PC-9 (cell line): ENCODE measurements around the gene LMAN1L. TPM values are rescaled to one million over a fixed set of nuclear protein-coding genes. Genes with fewer than 3 reads are reported as not detected.

Experiments
- BruUV-seq: library from RNA; stranded (reverse); fragments of 400-500 nt; replicated peaks from 2 replicates; lab custom pipeline; 2021; lab: Mats Ljungman, UMichigan
- CTCF ChIA-PET: fragments of 300-600 bp; sonication (Branson Sonifier 250); formaldehyde crosslinking; loops from one replicate; lab custom pipeline; 2022; ENCODE audit warnings: antibody characterized with exemption; lab: Charles Lee
- POLR2A ChIA-PET: fragments of 300-600 bp; sonication (Branson Sonifier 250); formaldehyde crosslinking; loops from one replicate; lab custom pipeline; 2022; ENCODE audit warnings: antibody characterized with exemption; ENCODE audit not compliant: unreplicated experiment; lab: Charles Lee
- DNase-seq, 2 experiments: peaks; one replicate each; pipeline versions ENCODE4 v3.0.0 to v3.0.0-alpha.2; 2015 to 2022; ENCODE audit warnings: mixed read lengths in 1 of 2
- H2AFZ ChIP-seq: fragments of 200-600 bp; sonication (generic); 2 replicates; pipeline ENCODE4 v1.8.1; 2017; ENCODE audit warnings: antibody characterized with exemption
- H3F3A ChIP-seq: fragments of 200-600 bp; sonication (generic); 2 replicates; pipeline ENCODE4 v1.8.1; 2017; ENCODE audit warnings: antibody characterized with exemption, mild to moderate bottlenecking, low read depth; ENCODE audit not compliant: insufficient read depth
- H3K27ac ChIP-seq: fragments of 200-600 bp; sonication (generic); 2 replicates; pipeline ENCODE4 v1.6.1; 2016; ENCODE audit warnings: mixed run types
- H3K27me3 ChIP-seq: fragments of 200-600 bp; sonication (generic); 2 replicates; pipeline ENCODE4 v1.6.1; 2016; ENCODE audit warnings: low read depth, mixed run types; ENCODE audit not compliant: insufficient read depth
- H3K36me3 ChIP-seq: fragments of 200-600 bp; sonication (generic); 2 replicates; pipeline ENCODE4 v1.6.1; 2016; ENCODE audit warnings: low read depth, mixed run types
- H3K4me1 ChIP-seq: fragments of 200-600 bp; sonication (generic); replicated peaks from 2 replicates; pipeline ENCODE4 v1.6.1; 2016; ENCODE audit warnings: mixed run types; ENCODE audit not compliant: insufficient read depth
- H3K4me2 ChIP-seq: fragments of 200-600 bp; sonication (generic); 2 replicates; pipeline ENCODE4 v1.6.1; 2017; ENCODE audit warnings: mixed run types
- H3K4me3 ChIP-seq: fragments of 200-600 bp; sonication (generic); 2 replicates; pipeline ENCODE4 v1.6.1; 2016; ENCODE audit warnings: mixed run types
- H3K79me2 ChIP-seq: fragments of 200-600 bp; sonication (generic); 2 replicates; pipeline ENCODE4 v1.6.1; 2017; ENCODE audit warnings: low read depth, mixed run types
- H3K9me2 ChIP-seq: fragments of 200-600 bp; sonication (generic); 2 replicates; pipeline ENCODE4 v1.8.1; 2017; ENCODE audit warnings: mild to moderate bottlenecking; ENCODE audit not compliant: insufficient read depth
- H3K9me3 ChIP-seq: fragments of 200-600 bp; sonication (generic); 2 replicates; pipeline ENCODE4 v1.8.1; 2016; ENCODE audit warnings: low read depth; ENCODE audit not compliant: insufficient read depth
- H4K20me1 ChIP-seq: fragments of 200-600 bp; sonication (generic); 2 replicates; pipeline ENCODE4 v1.8.1; 2017; ENCODE audit not compliant: insufficient read depth
- CTCF ChIP-seq: fragments of 200-600 bp; sonication (generic); conservative IDR thresholded peaks from 2 replicates; pipeline ENCODE4 v1.6.1; 2017; ENCODE audit warnings: mixed run types, antibody characterized with exemption, mild to moderate bottlenecking, moderate library complexity
- EZH2 ChIP-seq: fragments of 200-600 bp; sonication (generic); IDR thresholded peaks from 2 replicates; pipeline ENCODE4 v1.8.0; 2017; ENCODE audit warnings: antibody characterized with exemption, low read depth
- intact Hi-C: fragments of 100-400 bp; cut with micrococcal nuclease; formaldehyde crosslinking; loops from one replicate; pipeline ENCODE4 v1.10.0; 2022; ENCODE audit not compliant: unreplicated experiment
- total RNA-seq: library from RNA; stranded (reverse); gene quantifications from 2 replicates; pipeline ENCODE4 v1.2.3, GENCODE V29; 2021

LMAN1L gene
- total RNA-seq, 1 experiment from 2014 or later: not detected

GRCh38 chr15:74788683-74789151 lies 23.9 kb upstream of the LMAN1L start:
- Histone ChIP-seq H3K9me3 (no peaks in the 10 kb centered on the region), H3F3A (no peaks in the 10 kb centered on the region), H3K79me2 (peaks cover 63% of the 10 kb centered on the region), H2AFZ (no peak overlapping the region), H3K36me3 (peaks cover 6% of the 10 kb centered on the region), H4K20me1 (peaks cover 54% of the 10 kb centered on the region), H3K4me2 (0 out of 2 replicates have a peak overlapping the region, but pooled peaks have one; percentile 5), H3K27me3 (no peaks in the 10 kb centered on the region), H3K4me3 (no peak overlapping the region), H3K4me1 (peaks cover 18% of the 10 kb centered on the region), H3K9me2 (no peaks in the 10 kb centered on the region), H3K27ac (no peak overlapping the region)
- intact Hi-C loops: no loop called here
- ChIA-PET POLR2A (interaction anchor here (0.6 kb wide), 1 partner anchor 167 kb away, joined by 6 read pairs; no protein-coding TSS in a partner anchor), CTCF (no interaction called here)
- no peak for TF ChIP-seq CTCF
- TF ChIP-seq EZH2: no peak
- no TSS peak for BruUV-seq
- no peak for DNase-seq

- Histone ChIP-seq H2AFZ (no peak overlapping the region), H3K36me3 (peaks cover 6% of the 10 kb centered on the region), H3K27me3 (no peaks in the 10 kb centered on the region), H3K9me2 (no peaks in the 10 kb centered on the region), H3K4me2 (0 out of 2 replicates have a peak overlapping the region, but pooled peaks have one; percentile 5), H3K79me2 (peaks cover 58% of the 10 kb centered on the region), H3K4me3 (no peak overlapping the region), H3K9me3 (no peaks in the 10 kb centered on the region), H3K27ac (no peak overlapping the region), H3K4me1 (peaks cover 15% of the 10 kb centered on the region), H3F3A (no peaks in the 10 kb centered on the region), H4K20me1 (peaks cover 52% of the 10 kb centered on the region)
- ChIA-PET CTCF (no interaction called here), POLR2A (interaction anchor here (0.6 to 0.7 kb wide), 2 partner anchors 166 to 431 kb away, joined by 3 to 6 read pairs; no protein-coding TSS in a partner anchor)
- TF ChIP-seq EZH2: no peak
- no peak for TF ChIP-seq CTCF
- no TSS peak for BruUV-seq
- intact Hi-C loops: no loop called here
- peak in 1 of 2 experiments; percentile 81 for DNase-seq
Observed at GRCh38 chr15:74789171-74789631, 23.4 kb upstream of the LMAN1L start.

GRCh38 chr15:74789741-74790079 lies 22.9 kb upstream of the LMAN1L start:
- Histone ChIP-seq H3K9me3 (no peaks in the 10 kb centered on the region), H4K20me1 (peaks cover 52% of the 10 kb centered on the region), H3K27me3 (no peaks in the 10 kb centered on the region), H3K79me2 (peaks cover 54% of the 10 kb centered on the region), H3K36me3 (peaks cover 6% of the 10 kb centered on the region), H3F3A (no peaks in the 10 kb centered on the region), H2AFZ (no peak overlapping the region), H3K27ac (no peak overlapping the region), H3K9me2 (no peaks in the 10 kb centered on the region), H3K4me3 (no peak overlapping the region), H3K4me1 (peaks cover 15% of the 10 kb centered on the region), H3K4me2 (no peak overlapping the region)
- intact Hi-C loops: no loop called here
- DNase-seq: no peak
- POLR2A ChIA-PET: interaction anchor here (0.7 kb wide), 1 partner anchor 431 kb away, joined by 3 read pairs; no protein-coding TSS in a partner anchor
- TF ChIP-seq EZH2 (no peak), CTCF (no peak)
- no TSS peak for BruUV-seq
- CTCF ChIA-PET: no interaction called here
